Muscle of arm (tissue), 12 donors: Measurements from ENCODE around the gene LRRC23. TPM values are rescaled to one million over a fixed set of nuclear protein-coding genes. Genes with fewer than 3 reads are reported as not detected.

Source experiments
- DNase-seq: peaks from one replicate; pipeline ENCODE4 v3.0.0-alpha.2; 2013
- polyA plus RNA-seq, 12 donors: library from polyadenylated mRNA; unstranded; fragments of 120-200 nt; gene quantifications; one replicate each; pipeline ENCODE4 v1.2.1, GENCODE V29; 2013; ENCODE audit not compliant: insufficient read length in 12 of 12

LRRC23 gene
- polyA plus RNA-seq, 12 donors: 9.2 to 13.7 (median 11.4) TPM; not detected in 1

DNA sequence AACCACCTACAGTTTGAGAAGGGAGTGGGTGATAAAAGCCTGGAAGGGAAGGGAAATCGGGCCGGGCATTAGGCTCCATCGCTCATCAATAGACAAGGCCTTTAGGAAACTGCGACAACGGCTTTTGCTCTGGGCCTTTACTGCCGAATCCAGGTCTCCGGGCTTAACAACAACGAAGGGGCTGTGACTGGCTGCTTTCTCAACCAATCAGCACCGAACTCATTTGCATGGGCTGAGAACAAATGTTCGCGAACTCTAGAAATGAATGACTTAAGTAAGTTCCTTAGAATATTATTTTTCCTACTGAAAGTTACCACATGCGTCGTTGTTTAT lies 38.7 kb downstream of the LRRC23 start:
- DNase-seq: peak; percentile 88

DNA sequence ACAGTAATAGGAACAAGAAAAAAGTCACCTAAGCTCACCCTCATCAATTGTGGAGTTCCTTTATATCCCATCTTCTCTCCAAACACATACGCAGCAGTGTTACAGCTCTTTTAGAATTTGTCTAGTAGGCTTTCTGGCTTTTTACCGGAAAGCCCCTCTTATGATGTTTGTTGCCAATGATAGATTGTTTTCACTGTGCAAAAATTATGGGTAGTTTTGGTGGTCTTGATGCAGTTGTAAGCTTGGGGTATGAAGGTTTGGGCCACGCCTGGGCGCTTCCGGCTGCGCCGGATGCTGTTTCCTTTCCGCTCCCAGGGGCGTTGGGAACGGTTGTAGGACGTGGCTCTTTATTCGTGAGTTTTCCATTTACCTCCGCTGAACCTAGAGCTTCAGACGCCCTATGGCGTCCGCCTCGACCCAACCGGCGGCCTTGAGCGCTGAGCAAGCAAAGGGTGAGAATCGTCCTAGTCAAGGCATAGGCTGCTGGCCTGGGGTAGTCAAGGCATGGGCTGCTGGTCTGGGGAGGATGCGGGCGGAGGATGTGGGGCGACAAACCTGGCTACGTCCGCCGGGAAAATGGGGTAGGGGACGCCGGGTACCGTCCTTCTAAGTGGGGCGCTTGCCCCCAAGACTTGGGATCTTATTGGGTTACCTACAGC lies 39.2 kb downstream of the LRRC23 start, which contains the start of the genes C12orf57 and RNU7-1:
Gene C12orf57 (plus strand): TSS at position 301 of the 659 bp plus-strand sequence. CDS start 100 bp downstream, at position 401.
Gene RNU7-1 (plus strand): TSS at position 95 of the 659 bp plus-strand sequence.
- peak; percentile 92 for DNase-seq

DNA sequence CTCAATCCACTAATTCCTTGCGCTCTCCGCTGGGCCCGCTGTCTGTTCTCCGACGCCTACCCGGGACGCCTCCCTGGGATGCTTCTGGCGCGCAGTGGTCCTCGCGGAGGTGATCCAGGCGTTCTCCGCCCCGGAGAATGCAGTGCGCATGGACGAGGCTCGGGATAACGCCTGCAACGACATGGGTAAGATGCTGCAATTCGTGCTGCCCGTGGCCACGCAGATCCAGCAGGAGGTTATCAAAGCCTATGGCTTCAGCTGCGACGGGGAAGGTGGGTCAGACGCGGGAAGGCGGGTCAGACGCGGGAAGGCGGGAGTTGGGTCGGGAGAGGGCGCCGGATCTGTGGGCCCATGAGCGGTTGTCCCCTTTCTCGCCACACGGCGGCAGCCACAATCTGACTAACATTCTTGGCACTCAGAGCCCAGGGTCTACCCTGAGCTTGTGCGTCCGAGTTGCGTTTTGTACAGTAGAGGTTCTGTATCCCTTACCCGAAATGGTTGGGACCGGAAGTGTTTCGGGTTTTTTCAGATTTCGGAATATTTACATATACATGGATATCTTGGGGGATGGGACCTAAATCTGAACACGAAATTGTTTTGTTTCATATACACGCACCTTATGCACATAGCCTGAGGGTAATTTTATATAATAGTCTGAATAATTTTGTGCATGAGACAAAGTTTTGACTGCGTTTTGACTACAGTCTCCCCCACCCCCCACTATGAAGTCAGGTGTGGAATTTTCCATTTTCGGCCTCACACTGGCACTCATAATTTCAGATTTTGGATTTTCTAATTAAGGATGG lies 40.0 kb downstream of the LRRC23 start:
- peak; percentile 95 for DNase-seq

DNA sequence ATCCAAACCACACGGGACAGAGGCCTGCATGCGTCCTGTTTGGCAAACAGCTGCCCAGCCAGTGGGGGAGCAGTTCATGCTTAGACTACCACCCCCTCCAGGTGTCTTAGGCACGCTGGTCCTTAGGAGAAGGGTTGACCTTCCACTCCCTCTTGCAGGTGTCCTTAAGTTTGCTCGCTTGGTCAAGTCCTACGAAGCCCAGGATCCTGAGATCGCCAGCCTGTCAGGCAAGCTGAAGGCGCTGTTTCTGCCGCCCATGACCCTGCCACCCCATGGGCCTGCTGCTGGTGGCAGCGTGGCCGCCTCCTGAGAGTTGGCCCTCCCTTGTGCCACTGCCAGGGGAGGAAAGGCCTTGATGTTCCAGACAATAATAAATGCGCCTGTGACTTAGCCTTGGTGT lies 41.0 kb downstream of the LRRC23 start:
- no peak for DNase-seq

DNA sequence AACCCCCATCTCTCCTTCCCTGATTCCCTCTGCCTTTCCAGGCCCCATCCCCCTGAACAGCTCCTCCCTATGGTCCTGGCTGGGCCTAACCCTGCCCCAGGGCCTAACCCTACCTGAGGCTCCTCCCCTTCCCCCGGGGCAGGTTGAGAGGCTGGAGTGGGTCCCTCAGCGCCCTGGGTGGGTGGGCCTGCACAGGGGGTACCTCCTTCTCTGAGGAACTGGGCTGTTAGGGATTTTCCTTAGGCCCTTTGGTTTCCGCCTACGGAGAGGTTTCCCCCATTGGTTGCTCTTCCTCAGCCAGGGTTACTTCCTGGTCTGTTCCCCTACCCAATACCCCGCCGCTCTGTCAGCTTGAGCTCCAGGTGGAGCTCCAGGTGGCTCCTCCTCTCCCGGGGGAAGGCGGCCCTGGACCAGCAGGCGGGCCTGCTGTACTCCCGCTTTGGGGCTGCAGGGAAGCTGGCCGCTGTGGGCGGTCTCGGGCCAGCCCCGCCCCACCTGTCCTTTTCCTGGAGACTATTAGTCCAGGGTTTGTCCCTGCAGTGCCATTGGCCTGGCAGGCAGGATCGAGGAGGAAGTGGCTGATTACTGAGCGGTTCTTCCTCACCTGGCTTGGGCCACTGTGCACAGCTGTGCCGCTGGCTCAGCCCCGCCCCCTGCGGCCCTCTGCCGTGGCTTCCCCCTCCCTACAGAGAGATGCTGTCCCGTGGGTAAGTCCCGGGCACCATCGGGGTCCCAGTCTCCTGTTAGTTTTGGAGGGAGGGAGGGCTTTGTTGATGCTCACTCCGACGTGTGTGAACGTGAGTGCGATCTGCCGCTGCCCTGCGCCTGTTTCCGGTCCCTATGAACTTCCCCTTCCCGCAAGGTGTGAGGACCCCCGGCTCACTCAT lies 41.7 kb downstream of the LRRC23 start:
- DNase-seq: no peak

DNA sequence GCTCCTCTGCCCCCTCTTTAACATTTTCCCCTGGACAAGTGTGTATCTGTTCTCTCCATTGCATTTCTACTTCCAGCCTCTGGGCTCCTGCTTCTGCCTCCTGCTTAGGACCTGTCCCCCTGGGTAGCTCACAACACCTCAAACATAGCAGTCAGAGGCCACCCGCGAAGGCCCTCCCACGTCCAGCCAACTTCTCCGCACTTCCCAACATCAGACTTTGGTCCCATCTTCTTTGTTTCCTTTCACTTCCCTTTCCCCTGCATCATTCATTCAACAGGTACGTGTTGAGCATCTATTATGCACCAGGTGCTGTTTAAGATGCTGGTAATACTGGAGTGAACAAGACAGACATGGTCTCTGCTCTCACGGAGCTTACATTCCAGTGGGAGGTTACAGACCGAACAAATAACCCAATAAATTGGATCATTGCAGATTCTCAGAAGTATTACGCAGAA lies 42.3 kb downstream of the LRRC23 start:
- DNase-seq: no peak

DNA sequence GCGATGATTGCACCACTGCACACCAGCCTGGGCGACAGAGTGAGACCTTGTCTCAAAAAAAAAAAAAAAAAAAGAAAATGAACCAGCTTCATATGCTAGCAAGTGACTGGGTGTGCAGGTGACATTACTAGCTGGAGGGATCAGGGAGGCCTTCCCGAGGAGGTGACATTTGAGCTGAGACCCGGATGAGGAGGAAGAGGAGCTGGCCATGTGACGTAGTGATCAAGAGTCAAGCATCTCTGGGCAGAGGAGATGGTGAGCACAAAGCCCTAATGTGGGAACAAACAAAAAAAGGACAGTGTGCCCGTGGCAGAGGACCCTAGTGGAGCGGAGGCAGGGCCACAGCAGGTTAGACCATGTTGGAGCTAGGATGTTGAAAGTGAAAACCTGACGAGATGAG lies 43.0 kb downstream of the LRRC23 start:
- no peak for DNase-seq

DNA sequence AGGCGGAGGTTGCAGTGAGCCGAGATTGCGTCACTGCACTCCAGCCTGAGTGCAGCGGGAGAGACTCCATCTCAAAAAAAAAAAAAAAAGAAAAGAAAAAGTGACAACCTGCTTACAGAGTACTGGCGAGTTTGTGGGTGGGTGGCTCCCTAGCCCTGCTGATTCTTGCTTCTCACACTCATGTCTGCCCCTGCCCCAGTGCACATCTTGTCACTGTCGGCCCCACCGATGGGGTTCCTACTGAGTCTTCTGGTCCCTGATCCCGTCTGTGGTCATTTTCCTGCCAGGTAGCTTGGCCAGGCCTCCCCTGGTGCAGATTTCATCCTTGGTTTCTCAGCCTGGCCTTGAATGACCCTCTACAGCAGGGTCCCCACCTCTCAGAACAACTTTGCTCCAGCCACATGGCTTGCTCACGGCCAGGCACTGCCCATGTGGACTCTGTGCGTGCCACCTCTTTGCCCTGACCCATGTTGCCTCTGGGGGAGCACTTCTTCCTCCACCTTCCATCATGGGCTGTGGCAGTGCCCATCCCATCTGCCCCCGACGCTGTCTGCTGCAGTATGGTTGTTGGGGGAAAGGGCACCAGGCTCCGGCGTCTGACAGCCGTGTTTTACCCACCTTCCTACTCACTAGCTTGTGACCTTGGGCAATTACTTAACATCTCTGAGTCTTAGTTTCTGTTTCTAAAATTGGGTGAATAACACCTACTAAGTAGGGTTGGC lies 44.4 kb downstream of the LRRC23 start:
- no peak for DNase-seq

DNA sequence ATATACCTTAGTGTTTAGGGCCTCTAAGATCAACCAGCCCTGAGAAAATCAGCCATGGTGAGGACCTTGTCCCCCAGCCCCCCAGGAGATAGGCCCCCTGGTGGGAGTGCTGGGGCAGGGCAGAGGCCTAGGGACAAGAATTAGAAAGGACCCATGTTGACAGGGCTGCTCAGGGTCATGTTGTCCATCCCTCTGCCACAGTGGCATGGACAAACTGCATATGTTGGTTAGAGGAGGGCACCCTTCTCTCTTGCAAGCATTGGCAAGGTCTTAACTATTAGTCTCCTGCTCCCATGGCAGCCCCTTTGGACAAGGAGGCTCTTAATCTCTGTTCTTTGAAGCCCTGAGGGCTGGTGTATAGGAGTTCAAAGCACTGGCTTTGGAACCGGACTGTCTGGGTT lies 45.8 kb downstream of the LRRC23 start:
- DNase-seq: no peak

DNA sequence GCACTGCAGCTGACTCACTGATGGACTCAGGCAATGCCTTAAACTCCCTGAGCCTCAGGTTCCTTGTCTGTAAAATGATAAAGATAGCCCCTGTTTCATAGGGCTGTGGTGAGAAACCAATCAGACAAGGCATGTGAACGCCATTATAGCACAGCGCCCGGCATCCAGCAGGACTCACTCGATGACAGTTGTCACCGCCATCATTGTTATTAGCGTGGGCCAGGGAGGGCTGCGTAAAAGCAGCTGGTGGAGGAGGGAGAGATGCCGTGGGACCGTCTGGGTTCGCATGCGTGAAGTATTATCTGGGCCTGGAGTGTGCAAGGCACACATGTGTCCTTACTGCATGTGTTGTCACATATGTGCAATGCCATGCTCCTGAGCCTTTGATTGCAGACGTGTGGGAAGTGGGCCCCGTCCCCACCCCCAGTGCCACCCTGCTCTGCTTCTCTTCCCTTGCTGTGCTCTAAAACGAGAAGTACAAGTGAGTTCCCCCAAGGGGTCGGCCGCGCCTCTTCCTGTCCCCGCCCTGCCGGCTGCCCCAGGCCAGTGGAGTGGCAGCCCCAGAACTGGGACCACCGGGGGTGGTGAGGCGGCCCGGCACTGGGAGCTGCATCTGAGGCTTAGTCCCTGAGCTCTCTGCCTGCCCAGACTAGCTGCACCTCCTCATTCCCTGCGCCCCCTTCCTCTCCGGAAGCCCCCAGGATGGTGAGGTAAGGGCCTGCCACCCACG lies 46.4 kb downstream of the LRRC23 start, which contains the start of gene PTPN6:
Gene PTPN6 (plus strand): TSS at position 546 of the 730 bp plus-strand sequence. CDS start 157 bp downstream, at position 703.
- no peak for DNase-seq

DNA sequence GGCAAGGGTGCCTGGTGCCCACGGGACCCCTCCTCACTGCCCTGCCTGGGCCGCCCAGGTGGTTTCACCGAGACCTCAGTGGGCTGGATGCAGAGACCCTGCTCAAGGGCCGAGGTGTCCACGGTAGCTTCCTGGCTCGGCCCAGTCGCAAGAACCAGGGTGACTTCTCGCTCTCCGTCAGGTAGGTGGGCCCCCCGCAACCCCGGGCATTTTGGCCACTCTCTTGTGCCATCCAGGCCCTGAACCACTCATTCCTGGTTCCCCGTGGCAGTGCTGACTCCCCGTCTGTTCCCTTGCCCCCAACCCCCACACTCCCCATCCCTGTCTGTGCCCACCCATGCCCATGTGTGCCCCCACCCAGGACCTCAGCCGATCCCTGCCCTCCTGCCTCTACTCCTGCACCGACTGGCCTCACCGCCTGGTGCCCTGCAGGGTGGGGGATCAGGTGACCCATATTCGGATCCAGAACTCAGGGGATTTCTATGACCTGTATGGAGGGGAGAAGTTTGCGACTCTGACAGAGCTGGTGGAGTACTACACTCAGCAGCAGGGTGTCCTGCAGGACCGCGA lies 47.0 kb downstream of the LRRC23 start:
- no peak for DNase-seq

DNA sequence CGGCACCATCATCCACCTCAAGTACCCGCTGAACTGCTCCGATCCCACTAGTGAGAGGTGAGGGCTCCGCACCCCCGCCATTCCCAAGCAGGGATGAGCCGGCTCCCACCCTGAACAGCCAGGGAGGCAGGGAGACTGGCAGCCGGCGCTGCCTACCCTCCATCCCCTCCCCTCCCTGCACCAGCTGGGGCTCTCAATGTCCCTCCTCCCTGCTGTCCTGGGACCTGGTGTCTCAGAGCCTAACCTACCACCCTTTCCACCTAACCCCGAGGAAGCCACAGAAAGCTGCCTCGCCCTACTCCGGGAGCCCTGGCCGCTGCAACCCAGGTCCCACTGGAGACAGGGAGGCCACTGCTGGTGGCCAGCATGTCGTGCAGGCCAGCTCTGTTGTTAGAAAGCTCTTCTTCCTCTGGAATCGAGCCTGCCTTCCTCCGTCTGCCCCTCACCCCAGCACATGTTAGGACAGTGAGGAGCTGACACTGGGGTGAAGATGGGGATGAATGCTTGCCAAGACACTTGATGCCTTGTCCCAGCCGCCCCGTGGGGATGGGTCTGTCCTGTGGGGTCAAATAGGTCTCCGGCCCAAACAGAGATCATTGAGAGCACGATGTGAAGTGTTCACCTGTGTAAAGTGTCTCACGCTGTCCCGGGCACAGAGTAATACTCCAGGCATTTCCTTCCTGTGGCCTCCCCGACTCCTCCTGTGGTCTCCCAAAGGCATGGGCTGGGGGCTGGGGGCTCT lies 47.7 kb downstream of the LRRC23 start:
- DNase-seq: no peak

DNA sequence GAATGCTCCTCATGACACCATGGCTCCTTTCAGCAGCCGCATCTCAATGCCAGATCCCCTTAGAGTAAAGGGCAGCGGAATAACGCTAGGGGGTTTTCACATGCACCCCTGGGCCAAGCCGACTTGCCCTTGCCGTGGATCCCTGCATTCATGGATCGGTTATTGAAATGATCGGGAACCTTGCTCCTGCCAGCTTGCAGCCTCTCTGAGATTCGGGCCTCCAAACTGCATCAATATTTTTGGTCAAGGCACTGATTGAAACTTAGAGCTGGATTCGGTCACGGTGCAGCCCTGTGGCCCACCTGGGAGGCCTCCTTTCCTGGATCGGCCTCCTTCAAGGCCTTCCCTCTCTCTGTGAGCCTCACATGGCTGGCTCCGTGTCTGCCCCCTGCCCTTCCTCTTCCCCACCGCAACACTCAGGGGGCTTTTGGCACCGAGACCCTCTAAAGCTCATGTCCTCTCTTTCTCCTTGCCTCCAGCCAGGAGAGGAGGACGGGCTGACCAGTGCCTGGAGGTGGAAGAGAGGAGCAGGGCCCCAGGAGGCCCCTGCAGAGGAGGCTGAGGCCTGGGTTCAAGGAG lies 48.3 kb downstream of the LRRC23 start:
- no peak for DNase-seq

DNA sequence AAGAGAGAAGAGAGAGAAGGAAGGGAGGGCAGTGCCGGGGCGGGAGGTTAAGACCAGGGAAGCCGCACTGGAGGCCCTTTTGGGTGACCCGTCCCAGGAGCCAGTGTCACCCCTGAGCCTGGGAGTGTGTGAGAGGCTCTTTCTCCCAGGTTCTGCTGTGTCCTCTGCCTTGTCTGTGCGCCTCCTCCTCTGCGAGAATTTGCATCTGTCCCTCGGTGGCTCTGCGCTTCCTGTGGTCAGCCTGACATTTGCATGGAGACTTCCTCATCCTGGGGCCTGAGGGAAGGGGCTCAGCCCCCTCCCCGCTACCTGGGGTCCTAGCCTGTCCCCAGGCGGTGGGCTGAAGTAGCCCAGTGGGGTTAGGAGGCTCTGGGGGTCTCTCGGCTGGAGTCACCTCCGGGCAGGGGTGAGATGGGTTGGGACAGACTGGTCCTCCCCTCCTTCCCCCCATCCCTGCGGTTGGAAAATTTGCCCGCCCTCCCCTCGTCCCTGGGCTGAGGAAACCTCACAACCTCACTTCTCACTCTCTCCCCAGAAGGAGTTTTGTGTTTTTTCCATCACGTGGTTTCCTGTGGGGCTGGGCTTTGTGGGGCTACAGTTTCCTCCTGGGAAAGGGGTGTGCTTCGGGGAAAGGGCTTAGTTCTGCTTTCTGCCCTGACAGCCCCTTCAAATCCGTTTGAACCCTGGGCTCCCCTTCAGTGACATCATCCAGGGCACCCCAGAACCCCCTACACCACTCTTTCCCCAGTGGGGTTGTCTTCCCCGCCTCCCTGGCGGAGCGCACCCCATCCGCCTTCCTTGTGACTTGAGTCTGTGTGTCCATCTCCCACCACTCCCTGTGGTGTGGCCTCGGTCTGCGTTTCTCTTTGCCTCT lies 49.1 kb downstream of the LRRC23 start:
- peak; percentile 80 for DNase-seq

DNA sequence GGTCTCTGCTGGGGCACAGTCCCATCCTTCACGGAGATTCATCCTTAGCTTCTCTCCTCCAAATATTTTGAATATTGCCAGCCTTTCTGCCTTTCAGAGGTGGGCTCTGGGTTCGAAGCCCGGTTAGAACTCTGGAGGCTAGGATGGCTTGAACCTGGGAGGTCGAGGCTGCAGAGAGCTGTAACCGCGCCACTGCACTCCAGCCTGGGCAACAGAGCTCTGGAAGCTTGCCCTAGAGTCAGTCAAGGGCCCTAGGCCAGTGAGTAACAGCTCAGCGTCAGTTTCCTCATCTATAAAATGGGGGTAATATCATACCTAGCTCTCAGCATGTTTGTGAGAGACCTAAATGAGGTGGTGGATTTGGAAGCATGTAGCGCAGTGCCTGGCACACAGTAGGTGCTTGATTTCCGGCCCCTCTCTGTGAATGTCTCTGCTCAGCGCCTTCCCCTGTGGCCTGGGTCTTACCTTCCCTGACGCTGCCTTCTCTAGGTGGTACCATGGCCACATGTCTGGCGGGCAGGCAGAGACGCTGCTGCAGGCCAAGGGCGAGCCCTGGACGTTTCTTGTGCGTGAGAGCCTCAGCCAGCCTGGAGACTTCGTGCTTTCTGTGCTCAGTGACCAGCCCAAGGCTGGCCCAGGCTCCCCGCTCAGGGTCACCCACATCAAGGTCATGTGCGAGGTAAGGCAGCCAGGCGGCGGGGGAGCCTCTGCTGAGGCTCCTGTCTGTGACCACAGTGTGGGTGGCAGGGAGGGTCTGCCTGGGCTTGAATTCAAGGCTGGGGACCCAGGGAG lies 49.9 kb downstream of the LRRC23 start:
- DNase-seq: no peak

DNA sequence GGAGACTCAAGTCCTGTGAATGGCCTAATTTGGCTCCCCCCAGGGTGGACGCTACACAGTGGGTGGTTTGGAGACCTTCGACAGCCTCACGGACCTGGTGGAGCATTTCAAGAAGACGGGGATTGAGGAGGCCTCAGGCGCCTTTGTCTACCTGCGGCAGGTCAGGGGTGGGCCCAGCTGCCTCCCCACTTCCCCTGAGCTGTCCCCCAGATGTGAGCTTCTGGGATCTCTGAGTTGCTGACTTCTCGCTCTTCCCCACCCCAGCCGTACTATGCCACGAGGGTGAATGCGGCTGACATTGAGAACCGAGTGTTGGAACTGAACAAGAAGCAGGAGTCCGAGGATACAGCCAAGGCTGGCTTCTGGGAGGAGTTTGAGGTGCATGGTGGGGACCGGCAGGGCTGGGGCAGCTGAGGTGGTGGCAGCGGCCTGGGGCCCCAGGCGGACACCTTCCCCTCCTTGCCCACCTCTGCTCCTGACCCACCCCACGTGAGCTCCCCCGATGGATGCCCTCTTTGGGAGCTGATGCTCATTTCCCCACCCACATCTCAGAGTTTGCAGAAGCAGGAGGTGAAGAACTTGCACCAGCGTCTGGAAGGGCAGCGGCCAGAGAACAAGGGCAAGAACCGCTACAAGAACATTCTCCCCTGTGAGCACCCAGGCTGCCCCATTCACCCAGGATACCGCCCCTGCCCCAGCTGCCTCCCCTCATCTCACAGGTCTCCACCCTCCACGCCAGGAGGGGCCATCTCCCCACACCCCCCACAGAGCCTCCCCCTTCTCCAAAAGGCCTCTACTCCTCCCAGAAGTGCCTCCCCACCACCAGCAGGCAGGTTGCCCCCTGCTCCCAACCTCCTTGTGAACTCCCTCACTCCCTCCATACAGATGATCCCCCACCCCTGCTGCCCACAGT lies 50.7 kb downstream of the LRRC23 start:
- no peak for DNase-seq
